Stimulated activated CD8-positive, alpha-beta memory T cell treated with anti-CD3 and anti-CD28 coated beads, Interleukin-7, amount 100 ng/mL, for 1 hour (primary cell): ENCODE data around the gene TLE3.

Experiments used
- DNase-seq, 2 donors: peaks; one replicate each; pipeline ENCODE4 v3.0.0-alpha.2; 2020; ENCODE audit warnings: low read depth in 2 of 2

The TLE3 gene

DNA sequence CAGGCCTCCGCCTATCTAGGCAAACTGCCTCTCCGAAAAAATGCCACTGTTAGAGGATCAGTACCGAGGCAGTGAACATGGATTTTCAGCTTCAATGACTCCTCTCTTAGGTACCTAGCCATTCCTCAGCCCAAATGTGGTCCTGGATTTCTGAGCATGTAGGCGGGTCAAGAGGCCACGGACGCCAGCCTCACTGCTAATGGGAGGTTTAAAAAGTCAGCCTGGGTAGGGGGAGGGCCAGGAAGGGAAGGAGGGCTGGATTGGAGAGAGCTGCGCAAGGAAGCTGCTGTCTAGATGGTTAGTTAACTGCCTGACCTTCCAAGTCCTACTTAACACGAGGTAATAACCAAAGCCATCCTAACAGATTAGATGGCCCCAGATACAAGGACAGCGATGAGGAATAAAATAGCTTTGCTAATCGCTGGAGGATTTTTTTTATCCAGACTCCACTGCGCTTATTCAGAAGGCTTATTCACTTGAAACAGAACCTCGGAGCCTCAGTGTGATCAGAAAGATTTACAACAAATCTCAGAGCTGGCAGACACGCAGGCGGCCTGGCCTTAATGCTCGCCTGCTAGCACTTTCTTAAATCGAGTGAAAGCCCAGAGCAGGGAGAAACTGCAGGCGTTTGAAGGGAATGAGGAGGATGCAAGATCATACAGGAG is 34.3 kb downstream of the TLE3 start:
- no peak for DNase-seq

DNA sequence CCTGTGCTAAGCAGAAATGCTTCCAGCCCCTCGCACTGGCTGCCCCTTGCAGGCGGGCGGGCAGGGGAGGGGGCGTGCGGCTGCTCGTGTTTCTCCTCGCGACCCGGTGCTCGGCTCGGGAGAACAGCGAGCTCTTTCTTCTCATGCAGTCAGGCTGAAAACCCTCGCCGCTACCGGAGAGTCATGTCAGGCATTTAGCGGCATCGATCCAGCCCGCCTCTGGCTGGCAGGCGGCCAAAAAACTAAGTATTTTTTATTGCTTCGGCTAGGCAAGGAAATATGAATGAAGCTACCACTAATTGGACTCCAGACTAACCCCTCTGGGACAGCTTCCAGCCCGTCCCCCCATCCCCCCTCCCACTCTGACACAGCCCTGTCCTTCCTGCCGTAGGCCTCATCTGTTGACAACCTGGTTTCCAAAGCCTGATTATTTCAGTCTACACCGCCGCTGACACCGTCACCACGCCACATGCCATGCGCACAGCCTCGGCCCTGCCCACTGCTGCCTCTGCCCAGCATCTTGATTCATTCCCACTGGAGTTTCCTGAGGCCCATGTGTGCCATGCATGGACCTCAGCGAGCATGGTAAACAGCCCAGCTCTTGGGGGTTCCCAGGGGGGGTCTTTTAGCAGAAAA is 35.3 kb downstream of the TLE3 start:
- no peak for DNase-seq

DNA sequence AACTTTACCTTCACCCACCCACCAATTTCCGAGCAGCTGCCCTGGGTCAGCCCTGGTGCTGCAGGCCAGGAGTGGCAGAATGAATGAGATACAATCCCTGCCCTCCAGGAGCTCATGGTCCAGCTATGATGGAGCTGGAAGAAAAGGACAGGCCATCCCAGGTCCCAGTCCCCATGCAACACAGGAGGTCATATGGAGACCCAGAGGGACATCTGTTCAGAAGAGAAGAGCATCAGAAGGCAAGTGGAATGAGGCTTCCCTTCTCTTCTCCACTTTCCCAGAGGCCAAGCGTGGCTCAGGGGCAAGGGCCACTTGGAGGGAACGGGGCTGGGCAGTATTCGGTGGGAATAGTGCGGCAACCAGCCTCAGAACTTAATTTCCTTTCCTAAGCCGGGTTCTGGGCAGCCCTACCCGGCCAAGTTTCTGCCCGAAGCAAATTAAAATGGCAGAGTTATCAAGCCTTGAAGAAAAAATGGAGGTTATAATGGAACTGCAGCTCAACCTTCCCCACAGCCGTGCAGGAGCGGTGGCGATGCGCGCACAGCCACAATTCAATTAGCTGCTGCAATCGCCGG is 35.9 kb downstream of the TLE3 start:
- DNase-seq = no peak

DNA sequence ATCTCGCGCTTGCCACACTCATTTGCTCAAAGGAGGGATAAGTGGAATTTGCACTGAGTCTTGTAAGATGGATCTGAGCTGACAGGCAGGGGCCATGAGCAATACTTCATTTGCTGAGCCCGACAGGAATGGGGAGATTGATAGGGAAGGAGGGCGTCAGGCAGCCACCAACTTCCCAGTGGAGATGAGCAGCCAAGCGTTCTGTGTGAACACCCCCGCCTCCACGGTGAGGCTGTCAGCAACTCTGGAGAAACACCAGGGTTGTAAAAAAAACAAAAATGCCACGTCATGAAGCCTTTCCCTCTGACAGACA is 36.8 kb downstream of the TLE3 start:
- no peak for DNase-seq

DNA sequence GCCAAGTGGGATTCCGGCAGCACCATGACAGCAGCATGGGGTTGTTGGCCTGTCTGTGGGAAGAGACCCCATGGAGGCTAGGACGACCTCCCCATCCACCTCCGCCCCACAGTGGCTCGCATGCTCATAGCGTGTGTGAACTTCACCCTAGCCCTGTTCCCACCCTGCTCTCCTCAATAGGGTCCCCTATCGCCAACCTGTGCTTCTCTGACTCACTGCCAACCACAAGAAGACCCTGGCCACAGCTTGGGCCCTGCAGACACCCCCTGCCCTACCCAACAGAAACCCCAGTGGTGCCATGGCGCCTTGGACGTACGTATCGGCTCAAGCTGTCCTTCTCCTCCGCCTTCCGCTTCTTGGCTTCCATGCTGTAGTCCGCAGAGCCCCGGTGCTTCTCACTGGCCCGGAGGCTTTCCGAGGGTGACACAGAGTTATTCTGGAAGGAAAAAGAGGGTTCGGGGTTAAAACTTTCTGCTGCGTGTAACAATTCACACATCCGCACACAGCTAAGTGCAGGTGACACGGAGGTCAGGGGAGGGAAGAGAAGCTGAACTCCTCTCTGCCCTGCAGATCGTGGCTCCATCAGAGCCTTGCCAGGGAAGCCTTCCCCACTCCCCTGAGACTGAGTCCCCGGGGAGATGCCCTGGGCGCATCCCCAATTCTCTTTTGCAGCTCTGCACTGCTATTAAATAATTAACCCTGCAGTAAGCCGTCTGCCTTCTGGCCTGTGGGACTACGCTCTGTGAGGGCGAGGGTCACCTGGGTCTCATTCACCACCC is 37.3 kb downstream of the TLE3 start:
- DNase-seq = no peak

DNA sequence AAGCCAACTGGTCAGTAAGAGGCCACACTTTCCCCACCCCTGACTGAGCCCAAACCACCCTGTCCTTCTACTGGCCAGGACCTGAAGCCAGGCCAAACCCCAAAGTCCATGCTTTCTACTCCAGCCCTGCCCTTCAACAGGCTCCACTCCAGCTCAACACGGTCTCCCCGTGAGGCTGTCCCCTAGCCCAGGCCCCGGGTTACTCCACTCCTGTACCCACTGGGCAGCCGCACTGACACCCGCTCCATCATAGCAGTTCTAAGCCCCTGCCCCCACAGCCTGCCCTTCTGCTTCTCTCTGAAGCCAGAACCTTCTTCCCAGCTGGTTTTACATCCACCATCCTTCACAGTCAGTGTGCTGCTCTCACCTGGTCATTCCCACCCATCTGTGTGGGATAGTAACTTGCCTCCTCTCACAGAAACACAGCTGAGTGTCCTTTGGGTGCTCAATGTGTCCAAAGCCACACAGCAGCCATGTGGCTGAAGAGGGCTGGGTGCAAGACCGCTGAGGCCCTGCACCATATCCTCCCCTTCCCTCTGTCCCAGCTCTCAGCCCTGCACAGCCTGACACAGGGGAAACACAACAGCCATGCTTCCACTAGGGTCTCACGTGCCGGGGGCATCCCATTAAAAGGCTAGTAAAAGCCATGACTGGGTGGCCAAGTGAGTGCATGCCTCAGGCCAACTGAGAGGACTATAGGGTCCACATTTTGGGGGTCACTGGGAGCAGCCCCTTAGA is 38.1 kb downstream of the TLE3 start:
- no peak for DNase-seq

DNA sequence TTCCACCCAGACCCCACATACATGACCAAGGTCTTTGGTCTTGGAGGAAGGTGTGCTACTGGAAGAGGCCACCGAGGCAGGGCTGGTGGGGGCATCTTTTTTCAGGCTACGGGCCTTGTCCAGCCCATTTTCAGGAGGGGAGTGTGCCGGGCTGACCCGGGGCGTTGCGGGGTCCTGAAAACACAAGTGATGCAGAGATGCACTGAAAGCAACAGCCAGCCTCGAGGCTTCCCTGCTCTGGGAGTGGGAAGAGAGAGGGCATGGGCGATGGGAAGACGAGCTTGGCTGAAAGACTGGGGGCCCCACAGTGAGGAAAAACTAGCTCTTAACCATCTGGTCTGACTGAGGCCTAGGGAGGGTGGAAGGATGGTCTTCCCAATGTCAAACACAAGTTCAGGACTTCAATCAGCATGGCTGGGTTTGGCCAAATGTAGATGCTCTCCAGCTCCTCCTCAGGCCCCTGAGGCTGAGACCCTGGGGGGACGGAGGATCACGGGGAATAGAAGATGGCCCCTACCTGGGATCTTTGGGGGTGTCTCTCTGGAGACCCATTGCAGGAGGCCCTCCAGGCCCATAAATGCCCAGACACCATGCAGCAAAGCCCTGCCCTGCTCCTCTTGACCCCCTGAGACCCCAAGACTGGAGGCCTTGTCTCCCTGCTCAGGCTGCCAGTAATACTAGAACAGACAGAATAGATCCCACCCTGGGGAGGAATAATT is 38.9 kb downstream of the TLE3 start:
- no peak for DNase-seq

DNA sequence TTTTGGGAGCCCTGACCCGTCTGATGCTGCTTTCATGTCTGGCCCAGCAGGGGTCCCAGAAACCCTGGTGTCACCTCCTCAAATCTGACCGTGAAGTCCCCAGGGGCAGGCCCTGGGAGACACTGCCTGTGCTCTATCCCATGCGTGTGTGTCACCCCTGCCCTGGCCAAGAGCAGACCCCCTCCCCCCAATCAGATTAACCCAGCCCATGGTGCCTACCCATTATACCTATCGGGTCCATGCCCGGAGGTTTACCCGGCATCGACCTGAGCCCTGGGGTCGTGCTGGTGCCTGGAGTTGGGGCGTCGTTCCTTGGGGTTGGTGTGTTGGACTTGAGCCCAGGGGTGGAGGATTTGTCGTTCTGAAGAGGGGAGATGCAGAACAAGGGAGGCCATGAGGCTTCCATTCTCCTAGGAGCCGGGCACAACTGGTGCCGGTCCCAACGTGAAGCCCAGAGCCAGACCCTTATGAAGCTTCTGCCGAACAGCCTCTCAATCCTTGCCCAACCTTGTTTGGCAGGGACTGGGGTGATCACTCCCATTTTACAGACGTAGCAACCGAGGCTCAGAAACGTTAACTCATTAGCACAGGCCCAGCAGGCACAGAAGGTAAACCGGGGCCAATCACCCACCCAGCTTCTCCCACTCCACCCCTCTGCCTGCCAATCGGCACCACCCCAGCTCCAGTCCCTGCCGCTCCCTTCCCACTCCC is 39.6 kb downstream of the TLE3 start:
- DNase-seq = no peak

DNA sequence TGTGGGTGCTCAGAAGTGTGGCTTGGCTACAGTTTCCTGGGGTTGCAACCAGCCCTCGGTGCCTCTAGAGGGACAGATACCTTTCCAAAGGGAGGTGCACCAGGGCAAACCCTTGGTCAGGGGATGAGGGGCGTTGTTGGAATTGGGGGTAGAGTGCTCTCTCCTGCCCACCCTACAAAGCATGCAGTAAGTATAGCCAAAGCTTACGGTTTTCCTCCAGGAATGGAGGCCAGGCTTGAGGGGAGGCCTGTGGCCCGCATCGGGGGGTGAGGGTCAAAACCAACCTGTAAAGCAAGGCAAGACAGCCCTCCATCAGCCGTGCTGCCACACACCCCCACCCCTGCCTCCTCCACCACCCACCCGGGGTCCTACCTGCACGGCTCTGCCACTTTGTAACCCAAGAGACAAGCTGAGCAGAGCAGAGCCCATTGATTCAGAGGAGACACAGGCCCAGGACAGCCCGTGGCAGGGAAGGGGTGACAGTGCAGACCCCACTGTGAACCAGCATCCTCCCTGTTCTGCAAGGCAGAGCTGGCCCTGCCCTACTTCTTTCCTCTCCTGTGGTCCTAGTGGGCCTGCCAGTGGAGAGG is 41.5 kb downstream of the TLE3 start:
- no peak for DNase-seq

DNA sequence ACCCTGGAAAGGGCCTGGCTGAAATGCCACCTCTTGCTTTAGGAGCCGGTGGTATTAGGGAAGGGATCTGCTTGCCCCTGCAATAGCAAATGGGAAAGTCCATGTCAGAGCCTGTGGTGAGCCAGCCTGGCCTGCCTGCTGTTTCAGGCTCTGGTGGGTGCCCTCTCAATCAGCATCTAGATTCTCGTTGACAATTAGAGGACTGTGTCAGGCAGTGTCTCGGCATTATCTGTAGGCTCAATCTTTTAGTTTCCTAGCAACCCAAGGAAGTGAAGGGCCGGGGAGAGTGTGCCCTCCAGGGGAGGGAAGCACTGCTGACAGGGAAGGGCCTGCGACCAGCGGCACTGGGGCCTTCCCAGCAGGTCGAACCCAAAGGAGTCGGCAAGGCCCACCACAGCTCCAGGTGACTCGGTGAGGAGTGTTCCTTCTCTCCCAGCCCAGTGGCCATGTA is 42.1 kb downstream of the TLE3 start:
- no peak for DNase-seq

DNA sequence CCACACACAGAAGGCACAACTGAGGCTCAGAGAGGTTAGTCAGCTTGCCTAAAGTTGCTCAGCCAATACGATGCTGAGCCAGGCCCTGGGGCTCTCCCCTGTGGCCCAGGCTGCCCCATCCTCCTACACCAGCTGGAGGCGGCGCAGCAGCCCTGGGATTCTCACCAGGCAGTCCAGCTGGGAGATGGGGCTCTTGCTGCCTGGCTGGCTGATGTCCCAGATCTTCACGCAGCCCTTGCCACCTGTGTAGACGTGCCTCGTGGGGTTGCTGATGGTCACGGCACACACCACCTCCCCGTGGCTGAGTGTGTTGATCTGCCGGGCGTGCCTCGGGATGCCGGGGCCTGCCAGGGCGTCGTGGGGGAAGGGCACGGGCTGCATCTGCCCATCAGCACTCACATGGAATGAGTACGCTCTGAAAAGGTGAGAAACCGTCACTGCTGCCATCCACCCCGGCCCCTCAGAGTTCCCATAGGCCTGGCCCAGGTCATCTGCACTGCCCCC is 42.8 kb downstream of the TLE3 start:
- no peak for DNase-seq

DNA sequence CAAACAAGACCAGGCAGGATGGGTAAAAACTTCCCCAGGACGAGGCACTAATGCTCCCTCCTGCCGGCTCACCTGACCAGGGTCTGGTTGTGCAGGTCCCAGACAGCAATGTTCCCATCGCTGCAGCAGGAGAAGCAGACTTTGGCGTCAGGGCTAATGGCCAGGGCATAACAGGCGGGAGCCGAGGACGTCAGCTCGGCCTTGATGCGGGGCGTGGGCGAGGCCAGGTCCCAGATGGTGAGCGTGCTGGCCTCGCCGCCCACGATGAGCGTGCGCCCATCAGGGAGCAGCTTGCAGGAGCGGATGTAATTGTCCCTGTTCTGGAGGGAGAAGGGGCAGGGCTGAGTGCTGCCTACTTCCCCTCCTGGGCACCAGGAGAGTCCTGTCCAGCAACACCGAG is 43.4 kb downstream of the TLE3 start:
- DNase-seq = no peak

DNA sequence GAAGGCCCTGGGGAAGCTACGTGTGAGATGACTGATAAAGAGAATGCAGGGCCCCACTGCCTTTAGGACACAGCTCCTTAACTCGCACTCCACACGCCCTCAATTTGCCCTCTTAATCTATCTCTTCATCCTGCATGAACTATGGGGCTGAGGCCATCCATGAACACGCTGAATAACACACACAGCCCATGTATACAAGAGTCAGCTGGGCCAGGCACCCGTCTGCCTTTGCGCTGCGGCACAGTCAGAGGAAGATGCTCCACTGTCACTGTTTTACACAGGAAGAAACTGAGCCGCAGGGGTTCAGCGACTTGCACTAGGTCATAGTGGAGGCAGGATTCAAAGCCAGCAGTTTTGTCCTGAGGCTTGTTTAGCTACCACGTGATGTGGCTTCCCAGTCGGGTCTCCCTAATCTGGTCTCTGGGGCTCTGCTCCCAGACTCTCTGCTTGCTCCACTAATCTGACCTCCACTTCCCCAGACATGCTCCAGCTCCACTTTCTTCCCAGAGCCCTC is 43.9 kb downstream of the TLE3 start:
- no peak for DNase-seq

DNA sequence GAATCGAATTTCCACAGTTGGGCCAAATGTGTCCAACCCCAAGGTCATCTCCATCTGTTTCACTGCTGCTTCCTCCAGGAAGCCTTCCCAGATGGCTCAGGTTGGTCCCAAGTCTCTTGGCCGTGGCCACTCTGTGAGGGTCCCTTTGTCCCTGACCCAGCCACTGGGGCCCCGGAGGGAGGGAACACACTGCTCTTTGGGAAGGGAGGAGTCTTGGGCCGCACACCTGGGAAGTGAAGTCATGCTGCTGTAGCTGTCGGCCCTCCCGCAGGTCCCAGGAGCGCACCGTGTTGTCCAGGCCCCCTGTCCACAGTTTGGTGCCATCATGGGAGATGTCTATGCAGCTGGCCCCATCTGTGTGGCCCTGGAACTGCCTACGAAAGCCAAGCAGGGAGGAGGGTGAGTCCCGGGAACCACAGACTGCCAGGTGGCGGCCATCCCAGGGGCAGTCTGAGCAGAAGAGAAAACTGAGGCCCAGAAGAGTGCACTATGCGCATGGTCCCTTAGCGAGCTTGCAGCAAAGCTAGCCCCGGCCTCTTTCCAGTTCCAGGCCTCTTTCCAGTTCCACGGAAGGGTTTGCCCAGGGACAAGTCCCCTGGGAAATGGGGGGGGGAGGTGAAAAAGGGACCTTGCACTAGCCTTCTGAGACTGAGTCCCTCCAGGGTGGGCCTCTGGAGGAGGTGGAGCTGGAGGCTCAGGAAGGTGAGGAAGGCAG is 44.6 kb downstream of the TLE3 start:
- no peak for DNase-seq

DNA sequence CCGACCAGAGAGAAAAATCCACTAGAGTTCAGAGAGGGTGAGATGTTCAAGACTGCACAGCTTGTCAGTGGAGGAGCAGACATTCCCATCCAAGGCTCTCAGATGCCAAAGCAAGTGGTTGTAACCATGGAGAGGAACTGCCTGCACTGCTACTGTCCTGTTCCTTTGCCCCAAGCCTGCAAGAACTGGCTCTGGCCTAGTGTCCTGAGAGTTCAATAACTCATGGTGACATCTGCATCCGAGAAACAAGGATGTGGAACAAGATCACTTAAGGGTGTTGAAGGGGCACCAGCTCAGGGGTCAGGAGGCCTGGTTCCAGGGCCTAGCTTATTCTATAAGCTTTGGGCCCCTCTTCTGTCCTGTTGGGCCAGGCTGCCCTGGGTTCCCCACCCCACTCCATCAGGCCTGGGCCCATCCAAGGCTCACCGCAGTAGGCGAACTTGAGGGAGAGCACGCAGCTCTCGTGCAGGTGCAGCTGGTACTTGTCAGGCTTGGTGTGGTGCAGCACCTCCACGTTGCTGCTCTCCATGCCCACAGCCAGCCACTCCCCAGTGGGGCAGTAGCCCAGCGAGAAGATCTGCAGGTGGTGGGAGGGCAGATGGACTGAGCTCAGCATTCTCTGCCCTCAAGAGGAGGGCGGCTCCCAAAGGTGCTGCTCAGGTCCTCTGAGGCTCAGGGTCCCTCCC is 45.6 kb downstream of the TLE3 start:
- no peak for DNase-seq

DNA sequence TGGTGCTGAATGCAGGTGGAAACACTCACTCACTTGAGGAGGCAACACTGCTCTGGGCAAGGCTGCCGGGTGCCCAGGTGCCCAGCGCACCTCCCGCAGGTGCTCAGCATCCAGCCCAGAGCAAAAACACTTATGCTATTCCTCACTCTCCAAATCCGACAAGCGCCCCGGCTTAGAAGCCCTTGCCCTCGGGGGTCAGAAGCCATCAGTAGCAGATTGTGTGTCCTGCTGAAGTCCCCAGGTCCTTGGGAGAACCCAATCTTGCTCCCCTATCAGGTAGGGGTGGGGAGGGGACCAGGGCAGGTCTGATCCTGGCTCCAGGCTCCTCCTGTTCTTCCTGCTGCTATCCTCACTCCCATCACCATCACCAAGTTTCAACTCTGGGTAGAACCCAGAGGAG is 46.7 kb downstream of the TLE3 start:
- no peak for DNase-seq

DNA sequence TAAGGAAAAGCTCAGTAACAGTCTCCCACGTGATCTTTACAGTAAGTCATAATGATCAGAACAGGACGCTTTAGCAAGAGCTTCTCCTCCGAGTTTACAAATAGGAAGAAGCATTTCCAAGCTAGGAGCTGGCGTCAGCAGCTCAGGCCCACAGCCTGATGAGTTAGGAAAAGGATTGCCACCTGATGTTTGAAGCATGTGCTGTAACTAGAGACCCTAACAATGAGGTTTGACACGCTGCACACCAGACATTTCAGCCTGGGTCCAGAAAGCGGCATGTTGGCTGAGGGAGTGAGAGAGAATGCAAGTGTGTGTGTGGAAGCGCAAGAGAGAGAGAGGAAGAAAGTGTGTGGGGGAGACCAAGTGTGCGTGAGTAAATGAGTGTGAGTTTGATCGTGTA is 47.3 kb downstream of the TLE3 start:
- DNase-seq = no peak

DNA sequence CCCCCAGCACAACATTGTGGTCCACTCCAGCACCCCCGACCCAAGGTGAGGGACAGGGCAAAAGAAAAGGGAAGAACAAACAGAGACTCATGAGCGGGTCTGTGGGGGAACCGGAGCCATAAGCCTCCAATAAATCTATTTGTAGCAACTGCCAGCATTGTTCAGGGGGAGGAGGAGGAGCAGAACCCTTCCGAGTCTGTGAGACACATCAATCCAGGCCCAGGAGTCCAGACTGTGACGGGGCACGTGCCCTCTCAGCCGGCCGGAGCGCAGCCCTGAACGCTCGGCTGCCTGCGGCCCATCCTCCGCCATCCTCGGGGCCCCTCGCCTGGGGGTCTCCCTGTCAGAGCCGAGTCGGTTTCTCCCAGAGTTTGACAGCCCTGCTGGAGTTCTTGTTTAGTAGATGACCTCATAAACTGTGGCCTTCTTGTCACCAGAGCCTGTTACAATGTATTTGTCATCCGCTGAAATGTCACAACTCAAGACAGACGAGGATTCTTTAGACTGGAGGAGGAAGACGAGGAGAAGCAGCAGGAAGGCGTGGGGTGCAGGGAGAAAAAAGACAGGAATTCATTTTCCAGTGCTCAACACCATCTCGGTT is 47.9 kb downstream of the TLE3 start:
- no peak for DNase-seq
